Gastrocnemius medialis (tissue), 4 donors: ENCODE results near the gene AGR2.

Experiments
- POLR2A ChIP-seq, 2 donors: fragments of 450-650 bp; IDR thresholded peaks; one replicate each; pipeline ENCODE4 v1.6.1; 2017; ENCODE audit warnings: antibody characterized with exemption in 2 of 2, mild to moderate bottlenecking in 2 of 2, moderate library complexity in 2 of 2
- TF ChIP-seq, protein P1 (sequence below), 5 experiments: fragments of 450-650 bp in 3 of 5; fragments of 200-600 bp in 2 of 5; sonication (generic) in 2 of 5; IDR thresholded peaks in 4 of 5; conservative IDR thresholded peaks in 1 of 5; 1 replicate in 4 of 5; 2 replicates in 1 of 5; pipeline ENCODE4 v1.5.1; 2016 to 2019; ENCODE audit warnings: antibody characterized with exemption in 5 of 5, mild to moderate bottlenecking in 3 of 5, moderate library complexity in 3 of 5

GRCh38 chr7:16785846-16786245, 19.0 kb downstream of the AGR2 start:
- TF ChIP-seq, protein P1, sequence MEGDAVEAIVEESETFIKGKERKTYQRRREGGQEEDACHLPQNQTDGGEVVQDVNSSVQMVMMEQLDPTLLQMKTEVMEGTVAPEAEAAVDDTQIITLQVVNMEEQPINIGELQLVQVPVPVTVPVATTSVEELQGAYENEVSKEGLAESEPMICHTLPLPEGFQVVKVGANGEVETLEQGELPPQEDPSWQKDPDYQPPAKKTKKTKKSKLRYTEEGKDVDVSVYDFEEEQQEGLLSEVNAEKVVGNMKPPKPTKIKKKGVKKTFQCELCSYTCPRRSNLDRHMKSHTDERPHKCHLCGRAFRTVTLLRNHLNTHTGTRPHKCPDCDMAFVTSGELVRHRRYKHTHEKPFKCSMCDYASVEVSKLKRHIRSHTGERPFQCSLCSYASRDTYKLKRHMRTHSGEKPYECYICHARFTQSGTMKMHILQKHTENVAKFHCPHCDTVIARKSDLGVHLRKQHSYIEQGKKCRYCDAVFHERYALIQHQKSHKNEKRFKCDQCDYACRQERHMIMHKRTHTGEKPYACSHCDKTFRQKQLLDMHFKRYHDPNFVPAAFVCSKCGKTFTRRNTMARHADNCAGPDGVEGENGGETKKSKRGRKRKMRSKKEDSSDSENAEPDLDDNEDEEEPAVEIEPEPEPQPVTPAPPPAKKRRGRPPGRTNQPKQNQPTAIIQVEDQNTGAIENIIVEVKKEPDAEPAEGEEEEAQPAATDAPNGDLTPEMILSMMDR (IDR thresholded peaks at IDR 0.05 in 4 of 5, conservative IDR thresholded peaks at IDR 0.05 in 1 of 5): no peak
- no peak for TF ChIP-seq POLR2A (IDR thresholded peaks at IDR 0.05)
